Psoas muscle (tissue), 8 donors: ENCODE measurements around the gene DIPK1C. TPM values are rescaled to one million over a fixed set of nuclear protein-coding genes. Genes with fewer than 3 reads are reported as not detected.

Source experiments
- ATAC-seq, 4 donors: fragments of 200-7000 bp; cut with Tn5 transposase; one replicate each; pipeline ENCODE4 v1.9.1; 2020; ENCODE audit warnings: moderate library complexity in 3 of 4, mild to moderate bottlenecking in 2 of 4
- DNase-seq, 2 donors: peaks; one replicate each; pipeline ENCODE4 v3.0.0-alpha.2; 2020
- H3K27ac ChIP-seq: fragments of 200-600 bp; one replicate; pipeline ENCODE4 v1.8.0; 2022
- H3K27me3 ChIP-seq, 3 donors: fragments of 200-600 bp in 1 of 3; one replicate each; pipeline versions ENCODE4 v1.6.1 to v1.8.0; 2013 to 2022; ENCODE audit warnings: low read length in 2 of 3, mild to moderate bottlenecking in 2 of 3, moderate library complexity in 1 of 3; ENCODE audit not compliant: insufficient read depth in 3 of 3
- H3K36me3 ChIP-seq, 2 donors: fragments of 200-600 bp in 1 of 2; one replicate each; pipeline versions ENCODE4 v1.6.1 to v1.8.0; 2013 to 2022; ENCODE audit warnings: low read depth in 1 of 2, mild to moderate bottlenecking in 1 of 2, moderate library complexity in 1 of 2; ENCODE audit not compliant: insufficient read depth in 1 of 2
- H3K4me1 ChIP-seq: fragments of 200-600 bp; one replicate; pipeline ENCODE4 v1.8.0; 2022
- H3K4me3 ChIP-seq: fragments of 200-600 bp; one replicate; pipeline ENCODE4 v1.8.0; 2022; ENCODE audit warnings: mild to moderate bottlenecking
- H3K9me3 ChIP-seq: fragments of 200-600 bp; one replicate; pipeline ENCODE4 v1.8.0; 2022
- WGBS, 3 donors: extraction: QIAGEN DNeasy Blood & Tissue Kit; methylation state at CpG; one replicate each; pipeline versions ENCODE4 v1.1.6 to v1.1.7; 2013; 5-methylcytosine and 5-hydroxymethylcytosine counted together
- intact Hi-C, 2 donors: fragments of 100-400 bp; cut with DNase I; formaldehyde crosslinking; loops; one replicate each; pipeline versions ENCODE4 v1.11.0 to v1.14.2; 2022
- polyA plus RNA-seq, 3 donors: library from polyadenylated mRNA; stranded (reverse); fragments of 200-250 nt; gene quantifications; one replicate each; pipeline ENCODE4 v1.2.3, GENCODE V29; 2013
- total RNA-seq, 4 donors: library from RNA; stranded (reverse); fragmentation: NEBNext Ultra II Directional in 2 of 4; extraction: Animal tissue kit (Norgen Biotek cat#: 25700) in 2 of 4; gene quantifications; one replicate each; pipeline versions ENCODE4 v1.2.1 to v1.2.4, GENCODE V29; 2021 to 2023
- TF ChIP-seq, protein P1 (sequence below): fragments of 200-600 bp; IDR thresholded peaks from one replicate; pipeline ENCODE4 v1.8.0; 2022; ENCODE audit warnings: antibody characterized with exemption
- donor health status: healthy with polysubstance abuse.
- donor health status: DM: no; HTN: no; CAD: no; lungs with moderate emphysema.
- donor health status: Bipolar disorder and iron deficiency.
- donor health status: healthy.
- donor health status: DM: yes; HTN: yes; CAD: no.
- donor health status: DM: no; HTN: no; CAD: no.
- donor health status: DM: no; HTN: no; CAD: no.
- donor health status: DM: yes; HTN: yes; CAD: no.

The DIPK1C gene
- total and polyA plus RNA-seq, 7 donors: 0.07 to 0.67 (median 0.20) TPM

- Histone ChIP-seq H3K27ac (no peak overlapping the region), H3K4me3 (no peak overlapping the region), H3K9me3 (no peaks in the 10 kb centered on the region), H3K27me3 (peaks cover 0 to 3% (median 0%) of the 10 kb centered on the region in 3 donors), H3K4me1 (no peaks in the 10 kb centered on the region), H3K36me3 (no peaks in the 10 kb centered on the region)
- intact Hi-C loops: no loop called here
- 92 to 95% (median 95%) methylated on average over 7 of the region's 7 CpGs for WGBS, 3 donors
- TF ChIP-seq, protein P1, sequence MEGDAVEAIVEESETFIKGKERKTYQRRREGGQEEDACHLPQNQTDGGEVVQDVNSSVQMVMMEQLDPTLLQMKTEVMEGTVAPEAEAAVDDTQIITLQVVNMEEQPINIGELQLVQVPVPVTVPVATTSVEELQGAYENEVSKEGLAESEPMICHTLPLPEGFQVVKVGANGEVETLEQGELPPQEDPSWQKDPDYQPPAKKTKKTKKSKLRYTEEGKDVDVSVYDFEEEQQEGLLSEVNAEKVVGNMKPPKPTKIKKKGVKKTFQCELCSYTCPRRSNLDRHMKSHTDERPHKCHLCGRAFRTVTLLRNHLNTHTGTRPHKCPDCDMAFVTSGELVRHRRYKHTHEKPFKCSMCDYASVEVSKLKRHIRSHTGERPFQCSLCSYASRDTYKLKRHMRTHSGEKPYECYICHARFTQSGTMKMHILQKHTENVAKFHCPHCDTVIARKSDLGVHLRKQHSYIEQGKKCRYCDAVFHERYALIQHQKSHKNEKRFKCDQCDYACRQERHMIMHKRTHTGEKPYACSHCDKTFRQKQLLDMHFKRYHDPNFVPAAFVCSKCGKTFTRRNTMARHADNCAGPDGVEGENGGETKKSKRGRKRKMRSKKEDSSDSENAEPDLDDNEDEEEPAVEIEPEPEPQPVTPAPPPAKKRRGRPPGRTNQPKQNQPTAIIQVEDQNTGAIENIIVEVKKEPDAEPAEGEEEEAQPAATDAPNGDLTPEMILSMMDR: no peak
- no peak for DNase-seq
- ATAC-seq: no peak
These were observed 62.1 kb downstream of the DIPK1C start for GRCh38 chr18:74395006-74395405.

GRCh38 chr18:74392323-74392722, 64.8 kb downstream of the DIPK1C start:
- WGBS, 3 donors: 86 to 93% (median 88%) methylated on average over 4 of the region's 4 CpGs
- intact Hi-C loops: no loop called here

DNA sequence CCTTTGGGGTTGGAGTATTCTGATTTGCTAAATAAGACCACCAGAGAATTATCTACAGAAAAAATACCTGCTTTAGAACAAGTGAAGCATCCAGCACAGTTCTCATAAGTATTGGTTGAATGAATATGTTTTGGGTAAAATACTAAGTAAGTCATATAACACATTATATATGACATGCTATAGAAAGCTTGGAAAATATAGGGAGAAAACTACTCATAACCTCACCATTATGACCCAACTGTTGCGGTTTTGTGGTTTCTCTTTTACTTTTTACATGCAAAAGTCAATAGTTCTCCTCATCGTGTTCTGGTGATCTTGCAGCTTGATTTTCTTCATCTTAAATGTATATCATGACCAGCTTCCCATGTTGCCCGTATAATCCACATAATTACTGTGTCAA, 66.2 kb downstream of the DIPK1C start:
- H3K9me3 ChIP-seq: no peaks in the 10 kb centered on the region
- no peak for DNase-seq
- ATAC-seq: no peak
- H3K36me3 ChIP-seq: no peaks in the 10 kb centered on the region
- no peak overlapping the region for H3K27ac ChIP-seq
- H3K27me3 ChIP-seq: peaks cover 0 to 3% (median 0%) of the 10 kb centered on the region in 3 donors
- TF ChIP-seq, protein P1: no peak
- intact Hi-C loops: no loop called here
- WGBS, 3 donors: 49 to 58% (median 54%) methylated on average over 3 of the region's 3 CpGs
- no peak overlapping the region for H3K4me3 ChIP-seq
- no peaks in the 10 kb centered on the region for H3K4me1 ChIP-seq

More at GRCh38 chr18:74392323-74392722, 64.8 kb downstream of the DIPK1C start:
- ATAC-seq: no peak
- TF ChIP-seq, protein P1: no peak
- Histone ChIP-seq H3K27ac (no peak overlapping the region), H3K27me3 (peaks cover 0 to 3% (median 0%) of the 10 kb centered on the region in 3 donors), H3K4me3 (no peak overlapping the region), H3K9me3 (no peaks in the 10 kb centered on the region), H3K36me3 (no peaks in the 10 kb centered on the region), H3K4me1 (no peaks in the 10 kb centered on the region)
- no peak for DNase-seq

- Histone ChIP-seq H3K27me3 (peaks cover 0 to 3% (median 0%) of the 10 kb centered on the region in 3 donors), H3K9me3 (no peaks in the 10 kb centered on the region), H3K36me3 (no peaks in the 10 kb centered on the region), H3K27ac (no peak overlapping the region), H3K4me1 (no peaks in the 10 kb centered on the region), H3K4me3 (no peak overlapping the region)
- ATAC-seq (no peak), DNase-seq (no peak)
- TF ChIP-seq, protein P1: no peak
- 95 to 96% (median 96%) methylated on average over 20 of the region's 20 CpGs for WGBS, 3 donors
- intact Hi-C loops: no loop called here
These were observed 67.1 kb downstream of the DIPK1C start for GRCh38 chr18:74389991-74390390.
